GM23338 (cell line): ENCODE measurements around the gene UBALD1. TPM values are rescaled to one million over a fixed set of nuclear protein-coding genes. Genes with fewer than 3 reads are reported as not detected.

Source experiments
- CREB1 ChIP-seq: fragments of 250-450 bp; sonication (Bioruptor Pico); IDR thresholded peaks from 2 replicates; pipeline ENCODE4 v1.5.0; 2020; ENCODE audit warnings: low read depth, mild to moderate bottlenecking, moderate library complexity
- CTCF ChIP-seq, 2 experiments: fragments of 200-600 bp in 1 of 2; sonication (generic) in 1 of 2; conservative IDR thresholded peaks; 2 replicates each; pipeline versions ENCODE4 v1.5.1 to v1.6.1; 2016 to 2017; ENCODE audit warnings: antibody characterized with exemption in 2 of 2, low read depth in 2 of 2, mild to moderate bottlenecking in 2 of 2, moderate library complexity in 1 of 2
- EZH2 ChIP-seq: fragments of 200-600 bp; sonication (generic); IDR thresholded peaks from one replicate; pipeline ENCODE4 v1.8.0; 2017; ENCODE audit warnings: antibody characterized with exemption, mild to moderate bottlenecking, low read depth; ENCODE audit not compliant: unreplicated experiment
- EZH2phosphoT487 ChIP-seq: fragments of 200-600 bp; sonication (generic); IDR thresholded peaks from one replicate; pipeline ENCODE4 v1.8.1; 2018; ENCODE audit warnings: antibody characterized with exemption; ENCODE audit not compliant: unreplicated experiment
- JUNB ChIP-seq: IDR thresholded peaks from one replicate; pipeline ENCODE4 v1.6.1; 2016; ENCODE audit warnings: antibody characterized with exemption; ENCODE audit not compliant: unreplicated experiment
- POLR2AphosphoS5 ChIP-seq: IDR thresholded peaks from 2 replicates; pipeline ENCODE4 v1.6.1; 2016; ENCODE audit warnings: antibody characterized with exemption, low read depth
- REST ChIP-seq: IDR thresholded peaks from one replicate; pipeline ENCODE4 v1.6.1; 2018; ENCODE audit warnings: antibody characterized with exemption; ENCODE audit not compliant: unreplicated experiment
- STAT1 ChIP-seq: IDR thresholded peaks from one replicate; pipeline ENCODE4 v1.6.1; 2016; ENCODE audit warnings: antibody characterized with exemption; ENCODE audit not compliant: unreplicated experiment
- ZNF331 ChIP-seq: fragments of 250-450 bp; sonication (Bioruptor Pico); IDR thresholded peaks from 2 replicates; pipeline ENCODE4 v1.5.0; 2020; ENCODE audit warnings: low read depth, mild to moderate bottlenecking, moderate library complexity
- ZNF462 ChIP-seq: fragments of 250-450 bp; sonication (Bioruptor Pico); IDR thresholded peaks from 2 replicates; pipeline ENCODE4 v1.5.0; 2020; ENCODE audit warnings: mild to moderate bottlenecking, moderate library complexity
- polyA plus RNA-seq: library from polyadenylated mRNA; unstranded; fragments of >200 nt; fragmentation: Nextera tagmentation; extraction: Ambion mirVana; gene quantifications from 2 replicates; pipeline ENCODE4 v1.2.1, GENCODE V29; 2016
- total RNA-seq: library from RNA; depleted of rRNA; stranded (reverse); fragments of >200 nt; shearing (Covaris generic); gene quantifications from 2 replicates; pipeline ENCODE4 v1.2.3, GENCODE V29; 2014

Gene UBALD1
- total and polyA plus RNA-seq, 2 experiments from 2014 or later, result 20.7 to 32.8 TPM

GRCh38 chr16:4576008-4576407 is 38.7 kb downstream of the UBALD1 start (continued):
- TF ChIP-seq ZNF462 (CRISPR knock-in tag), result no peak
- TF ChIP-seq ZNF331 (CRISPR knock-in tag), result no peak
- TF ChIP-seq STAT1, result no peak
- TF ChIP-seq REST, result no peak
- TF ChIP-seq EZH2, result no peak
- no peak for TF ChIP-seq CTCF (conservative IDR thresholded peaks at IDR 0.05; ENCODE audit: low read depth in 2 of 2)
- TF ChIP-seq POLR2AphosphoS5, result no peak
- TF ChIP-seq JUNB, result no peak
- no peak for TF ChIP-seq CREB1 (CRISPR knock-in tag)
- no peak for TF ChIP-seq EZH2phosphoT487
